Osteoblast (primary cell): Measurements from ENCODE around the gene CEACAM18. TPM values are rescaled to one million over a fixed set of nuclear protein-coding genes. Genes with fewer than 3 reads are reported as not detected.
A peak's percentile ranks its signal among the peaks of the same experiment; 100 is the strongest.

Source experiments
- DNase-seq: peaks from one replicate; pipeline ENCODE4 v3.0.0; 2011; ENCODE audit warnings: low spot score, mixed read lengths; ENCODE audit not compliant: insufficient read length; ENCODE audit errors: missing footprints
- H2AFZ ChIP-seq: 2 replicates; pipeline ENCODE4 v1.6.0; 2011; ENCODE audit warnings: mild to moderate bottlenecking, low read length
- H3K27ac ChIP-seq: 2 replicates; pipeline ENCODE4 v1.5.1; 2011; ENCODE audit warnings: mild to moderate bottlenecking, low read depth, low read length, moderate library complexity
- H3K27me3 ChIP-seq: 2 replicates; pipeline ENCODE4 v1.6.0; 2012; ENCODE audit warnings: mild to moderate bottlenecking, control low read depth, inconsistent platforms, low read length, moderate library complexity; ENCODE audit not compliant: insufficient read depth
- H3K36me3 ChIP-seq: 2 replicates; pipeline ENCODE4 v1.5.1; 2011; ENCODE audit warnings: mild to moderate bottlenecking, low read length, control low read depth, moderate library complexity; ENCODE audit not compliant: insufficient read depth
- H3K4me1 ChIP-seq: 2 replicates; pipeline ENCODE4 v1.5.1; 2011; ENCODE audit warnings: mild to moderate bottlenecking, low read length, control low read depth, moderate library complexity; ENCODE audit not compliant: insufficient read depth
- H3K4me2 ChIP-seq: 2 replicates; pipeline ENCODE4 v1.6.0; 2011; ENCODE audit warnings: mild to moderate bottlenecking, low read length; ENCODE audit not compliant: insufficient read depth
- H3K4me3 ChIP-seq: fragments of 200-600 bp; sonication (generic); 3 replicates; pipeline ENCODE4 v1.5.1; 2012; ENCODE audit warnings: mild to moderate bottlenecking, low read length, inconsistent platforms; ENCODE audit not compliant: insufficient read depth
- H3K79me2 ChIP-seq: 2 replicates; pipeline ENCODE4 v1.6.0; 2012; ENCODE audit warnings: mild to moderate bottlenecking, low read length, control low read depth, inconsistent platforms; ENCODE audit not compliant: insufficient read depth
- H3K9me3 ChIP-seq: 2 replicates; pipeline ENCODE4 v1.5.1; 2011; ENCODE audit warnings: low read depth, low read length, control low read depth
- H4K20me1 ChIP-seq: 2 replicates; pipeline ENCODE4 v1.6.0; 2012; ENCODE audit warnings: mild to moderate bottlenecking, low read length, control low read depth; ENCODE audit not compliant: insufficient read depth
- CTCF ChIP-seq: IDR thresholded peaks from 2 replicates; pipeline ENCODE4 v1.5.1; 2011; ENCODE audit warnings: mild to moderate bottlenecking, low read depth, low read length, moderate library complexity; ENCODE audit errors: extremely low read depth
- total RNA-seq: library from RNA; depleted of rRNA; stranded (reverse); fragments of >200 nt; gene quantifications from 2 replicates; pipeline ENCODE4 v1.2.3, GENCODE V29; 2012

CEACAM18 gene
- total RNA-seq, 1 donor, result not detected

GRCh38 chr19:51507640-51508058, 29.3 kb downstream of the CEACAM18 start:
- Histone ChIP-seq H3K27ac (no peak overlapping the region), H3K36me3 (no peaks in the 10 kb centered on the region), H3K4me2 (no peak overlapping the region), H3K4me3 (no peak overlapping the region), H2AFZ (no peak overlapping the region), H3K79me2 (no peaks in the 10 kb centered on the region), H3K27me3 (peaks cover 3% of the 10 kb centered on the region), H4K20me1 (no peaks in the 10 kb centered on the region), H3K9me3 (no peaks in the 10 kb centered on the region), H3K4me1 (no peaks in the 10 kb centered on the region)
- no peak for DNase-seq
- TF ChIP-seq CTCF, result no peak

GRCh38 chr19:51508059-51508733, 29.9 kb downstream of the CEACAM18 start:
- H3K27ac ChIP-seq, result no peak overlapping the region
- H3K27me3 ChIP-seq, result peaks cover 6% of the 10 kb centered on the region
- no peaks in the 10 kb centered on the region for H4K20me1 ChIP-seq
- H3K9me3 ChIP-seq, result no peaks in the 10 kb centered on the region
- DNase-seq, result no peak
- H2AFZ ChIP-seq, result no peak overlapping the region
- H3K4me1 ChIP-seq, result no peaks in the 10 kb centered on the region
- H3K4me2 ChIP-seq, result no peak overlapping the region
- no peak overlapping the region for H3K4me3 ChIP-seq
- TF ChIP-seq CTCF, result no peak
- H3K36me3 ChIP-seq, result no peaks in the 10 kb centered on the region
- H3K79me2 ChIP-seq, result no peaks in the 10 kb centered on the region

- Histone ChIP-seq H3K4me3 (no peak overlapping the region), H2AFZ (no peak overlapping the region), H3K4me1 (no peaks in the 10 kb centered on the region), H3K36me3 (no peaks in the 10 kb centered on the region), H3K27ac (no peak overlapping the region), H3K79me2 (no peaks in the 10 kb centered on the region), H3K27me3 (peaks cover 6% of the 10 kb centered on the region), H4K20me1 (no peaks in the 10 kb centered on the region), H3K9me3 (no peaks in the 10 kb centered on the region), H3K4me2 (no peak overlapping the region)
- TF ChIP-seq CTCF, result no peak
- DNase-seq, result peak; percentile 10
These were observed 31.7 kb downstream of the CEACAM18 start for GRCh38 chr19:51509823-51510660.

GRCh38 chr19:51511353-51511752, 33.0 kb downstream of the CEACAM18 start:
- DNase-seq, result peak; percentile 3

More at GRCh38 chr19:51511353-51511752, 33.0 kb downstream of the CEACAM18 start:
- Histone ChIP-seq H3K9me3 (no peaks in the 10 kb centered on the region), H4K20me1 (no peaks in the 10 kb centered on the region), H3K4me3 (no peak overlapping the region), H3K79me2 (no peaks in the 10 kb centered on the region), H3K36me3 (no peaks in the 10 kb centered on the region), H2AFZ (no peak overlapping the region), H3K27ac (no peak overlapping the region), H3K27me3 (peaks cover 6% of the 10 kb centered on the region), H3K4me2 (no peak overlapping the region), H3K4me1 (no peaks in the 10 kb centered on the region)
- peak; percentile 44 for TF ChIP-seq CTCF
